ENCODE results near the gene SLC30A5.
A peak's percentile ranks its signal among the peaks of the same experiment; 100 is the strongest.
"Not testable (repeated sequence)": the region's sequence is repeated elsewhere in the genome, so short reads cannot be mapped to it uniquely, and the experiment has no call there.

The SLC30A5 gene

DNA sequence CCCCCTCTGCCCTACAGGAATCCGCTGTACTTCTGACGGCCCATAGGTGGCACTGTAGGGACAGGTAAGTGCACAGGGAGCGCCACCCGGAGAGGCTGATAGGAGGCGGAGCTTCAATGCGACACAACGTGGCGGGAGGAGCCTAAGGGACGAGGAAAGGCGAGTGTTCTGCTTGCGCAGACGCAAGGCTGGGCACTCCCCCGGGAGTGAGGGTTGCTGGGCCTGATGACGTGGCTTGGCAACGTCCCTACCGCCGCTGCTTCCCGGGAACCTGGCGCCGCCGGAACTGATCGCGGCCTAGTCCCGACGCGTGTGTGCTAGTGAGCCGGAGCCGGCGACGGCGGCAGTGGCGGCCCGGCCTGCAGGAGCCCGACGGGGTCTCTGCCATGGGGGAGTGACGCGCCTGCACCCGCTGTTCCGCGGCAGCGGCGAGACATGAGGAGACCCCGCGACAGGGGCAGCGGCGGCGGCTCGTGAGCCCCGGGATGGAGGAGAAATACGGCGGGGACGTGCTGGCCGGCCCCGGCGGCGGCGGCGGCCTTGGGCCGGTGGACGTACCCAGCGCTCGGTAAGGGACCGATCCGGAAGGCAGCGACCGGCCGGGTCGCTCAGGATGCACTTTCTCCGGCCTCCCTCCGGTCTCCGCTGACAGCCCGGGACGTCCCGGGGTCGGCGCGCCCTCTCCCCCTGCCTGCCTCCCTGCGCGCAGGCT lies at the start of gene SLC30A5:
Gene SLC30A5 (plus strand): TSS at position 244 of the 712 bp plus-strand sequence. CDS start 242 bp downstream, at position 486.
- DNase-seq = peak; percentile 97

DNA sequence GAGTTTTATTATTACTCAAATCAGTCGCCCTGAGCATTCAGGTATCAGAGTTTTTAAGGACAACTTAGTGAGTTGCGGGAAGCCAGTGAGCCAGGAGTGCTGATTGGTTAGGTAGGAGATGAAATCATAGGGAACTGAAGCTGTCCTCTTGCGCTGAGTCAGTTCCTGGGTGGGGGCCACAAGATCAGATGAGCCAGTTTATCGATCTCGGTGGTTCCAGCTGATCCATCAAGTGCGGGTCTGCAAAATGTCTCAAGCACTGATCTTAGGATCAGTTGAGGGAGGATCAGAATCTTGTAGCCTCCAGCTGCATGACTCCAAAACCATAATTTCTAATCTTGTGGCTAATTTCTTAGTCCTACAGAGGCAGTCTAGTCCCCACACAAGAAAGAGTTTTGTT lies 48.6 kb upstream of the SLC30A5 start:
- not testable (repeated sequence) for DNase-seq

DNA sequence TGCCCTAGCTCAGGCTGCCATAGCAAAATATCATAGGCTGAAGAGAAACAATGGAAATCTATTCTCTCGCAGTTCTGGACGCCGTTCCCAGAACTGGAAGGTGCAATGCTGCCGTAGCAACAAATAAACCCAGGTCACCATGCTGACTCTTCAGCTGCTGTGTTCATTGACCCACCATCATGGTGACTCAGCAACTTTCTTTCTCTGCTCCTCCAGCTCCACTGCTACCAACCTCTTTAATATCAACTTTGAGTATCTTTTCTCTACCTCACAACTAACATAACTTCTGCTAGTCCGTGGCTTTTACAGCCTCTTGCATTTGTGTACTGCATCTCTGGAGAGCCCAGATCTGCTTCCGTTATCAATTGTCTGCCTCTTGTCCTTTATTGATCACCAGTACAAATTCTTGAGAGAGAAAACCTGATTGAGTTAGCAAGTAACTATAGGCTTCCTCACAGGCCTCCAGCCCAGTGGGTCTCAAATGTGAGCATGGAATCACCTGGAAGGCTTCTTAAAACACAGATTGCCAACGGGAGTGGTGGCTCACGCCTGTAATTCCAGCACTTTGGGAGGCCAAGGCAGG lies 47.3 kb upstream of the SLC30A5 start:
- no peak for DNase-seq

DNA sequence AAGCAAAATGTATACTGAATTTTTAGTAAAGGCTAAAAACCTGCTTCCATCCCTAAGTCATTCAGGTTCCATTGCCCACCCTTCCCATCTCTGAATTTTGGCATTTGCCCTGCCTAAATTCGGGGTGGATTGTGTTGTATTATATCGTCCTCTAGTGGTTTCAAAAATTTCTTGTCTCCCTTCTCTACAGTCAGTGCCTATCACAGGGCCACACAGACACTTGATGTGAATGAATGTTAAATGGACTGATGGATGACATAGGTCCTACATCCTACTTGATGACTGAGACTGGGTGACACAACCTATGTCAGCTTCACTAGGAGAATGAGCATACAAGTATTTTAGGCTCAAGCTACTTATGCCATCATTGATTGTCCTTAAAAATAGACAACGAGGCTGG lies 45.6 kb upstream of the SLC30A5 start:
- peak; percentile 6 for DNase-seq

DNA sequence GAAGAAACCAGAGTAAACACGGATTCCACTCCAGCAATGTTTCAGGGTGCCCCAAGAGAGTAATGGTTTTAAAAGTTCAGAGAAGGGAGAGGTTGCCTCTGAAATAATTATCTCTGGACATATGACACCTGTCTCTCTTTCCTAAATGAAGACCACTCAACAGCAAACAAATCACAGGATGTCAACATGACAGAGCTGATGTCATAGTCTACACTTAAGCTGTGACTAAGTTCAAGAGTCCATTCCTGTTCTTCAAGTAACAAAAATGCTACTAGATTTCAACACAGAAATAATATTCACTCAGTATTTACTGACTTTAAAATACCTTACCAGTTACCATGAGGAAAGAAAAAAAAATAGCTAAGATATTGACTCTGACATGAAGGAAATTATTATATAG lies 44.7 kb upstream of the SLC30A5 start:
- no peak for DNase-seq

GRCh38 chr5:69049796-69050195 lies 44.0 kb upstream of the SLC30A5 start:
- DNase-seq = no peak

- no peak for DNase-seq
Observed at GRCh38 chr5:69050214-69050613, 43.6 kb upstream of the SLC30A5 start.

- DNase-seq = no peak
Observed at GRCh38 chr5:69052181-69052580, 41.6 kb upstream of the SLC30A5 start.

GRCh38 chr5:69074664-69075521 lies 18.9 kb upstream of the SLC30A5 start:
- no peak for DNase-seq

- no peak for DNase-seq
Observed at GRCh38 chr5:69075522-69076179, 18.2 kb upstream of the SLC30A5 start.

- no peak for DNase-seq
Observed at GRCh38 chr5:69078921-69079540, 14.8 kb upstream of the SLC30A5 start.

- DNase-seq = no peak
Observed at GRCh38 chr5:69079556-69079955, 14.3 kb upstream of the SLC30A5 start.

DNA sequence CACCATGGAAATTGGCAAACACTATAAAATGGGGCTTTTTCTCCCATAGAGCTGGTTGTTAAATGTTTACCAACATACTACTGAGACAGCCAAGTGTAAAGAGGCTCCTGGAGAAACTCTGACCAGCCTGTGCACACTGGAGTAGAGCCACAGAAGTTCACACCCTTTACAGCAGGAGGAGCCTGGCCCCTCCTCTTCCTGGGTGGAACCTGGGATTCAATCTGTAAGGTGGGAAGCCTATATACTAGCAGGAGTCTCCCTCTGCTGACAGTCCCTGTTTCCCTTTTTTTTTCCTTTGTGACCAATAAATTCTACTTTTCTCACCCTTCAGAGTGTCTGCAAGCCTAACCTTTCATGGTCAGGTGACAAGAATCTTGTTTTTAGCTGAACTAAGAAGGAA lies 10.4 kb upstream of the SLC30A5 start:
- DNase-seq = no peak

- no peak for DNase-seq
Observed at GRCh38 chr5:69084195-69084594, 9.6 kb upstream of the SLC30A5 start.

GRCh38 chr5:69084903-69085302 lies 8.9 kb upstream of the SLC30A5 start:
- DNase-seq = no peak

- DNase-seq = no peak
Observed at GRCh38 chr5:69086206-69086605, 7.6 kb upstream of the SLC30A5 start.

- DNase-seq = not testable (repeated sequence)
Observed at GRCh38 chr5:69088006-69088405, 5.8 kb upstream of the SLC30A5 start.

DNA sequence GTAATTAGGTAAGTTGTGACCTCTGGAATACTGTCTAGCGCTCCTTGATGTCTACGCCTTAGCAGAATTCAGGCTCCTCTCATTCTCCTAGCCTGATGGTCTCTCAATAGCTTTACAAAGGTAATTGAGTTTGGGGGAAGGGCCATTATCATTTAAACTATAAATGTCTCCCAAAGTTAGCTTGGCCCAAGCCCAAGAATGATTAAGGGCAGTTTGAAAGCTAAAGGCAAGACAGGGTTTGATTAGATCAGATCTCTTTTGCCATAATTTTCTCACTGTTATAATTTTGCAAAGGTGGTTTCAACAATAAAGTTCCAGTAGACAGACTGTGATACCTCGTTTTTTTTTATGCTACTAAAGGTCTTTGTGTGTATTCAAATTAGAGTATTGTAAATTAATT lies 3.7 kb upstream of the SLC30A5 start:
- no peak for DNase-seq

- no peak for DNase-seq
Observed at GRCh38 chr5:69091771-69092170, 2.0 kb upstream of the SLC30A5 start.

DNA sequence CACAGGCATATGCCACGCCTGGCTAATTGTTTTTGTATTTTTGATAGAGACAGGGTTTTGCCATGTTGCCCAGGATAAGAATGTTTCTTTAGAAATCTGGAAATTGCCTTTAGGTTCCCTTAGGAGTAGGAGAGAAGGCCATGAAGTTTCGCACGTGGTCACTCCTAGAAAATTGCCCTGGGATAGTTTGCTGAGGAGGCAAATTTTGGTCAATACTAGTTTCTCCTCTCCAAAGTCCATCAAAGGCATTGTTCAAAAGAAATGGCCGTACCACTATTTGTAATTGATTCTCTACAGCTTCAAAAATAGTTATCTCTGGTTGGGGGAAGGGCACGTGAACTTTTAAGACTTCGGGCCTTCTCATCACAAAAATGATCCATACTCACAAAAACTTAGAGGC lies 845 bp upstream of the SLC30A5 start:
- no peak for DNase-seq

- no peak for DNase-seq
Observed at GRCh38 chr5:69099302-69099701, 5.5 kb downstream of the SLC30A5 start.

GRCh38 chr5:69103521-69103920 lies 9.7 kb downstream of the SLC30A5 start:
- no peak for DNase-seq

All from NCI-H1694 treated with DMSO at 0.1 percent for 48 hours (cell line).